GM19043 (cell line): Measurements from ENCODE around the gene AKIP1.
A peak's percentile ranks its signal among the peaks of the same experiment; 100 is the strongest.

Experiments used
- ATAC-seq: cut with Tn5 transposase; IDR thresholded peaks from one replicate; pipeline ENCODE4 v1.9.1; 2021; ENCODE audit warnings: low read depth; ENCODE audit not compliant: unreplicated experiment

AKIP1 gene

DNA sequence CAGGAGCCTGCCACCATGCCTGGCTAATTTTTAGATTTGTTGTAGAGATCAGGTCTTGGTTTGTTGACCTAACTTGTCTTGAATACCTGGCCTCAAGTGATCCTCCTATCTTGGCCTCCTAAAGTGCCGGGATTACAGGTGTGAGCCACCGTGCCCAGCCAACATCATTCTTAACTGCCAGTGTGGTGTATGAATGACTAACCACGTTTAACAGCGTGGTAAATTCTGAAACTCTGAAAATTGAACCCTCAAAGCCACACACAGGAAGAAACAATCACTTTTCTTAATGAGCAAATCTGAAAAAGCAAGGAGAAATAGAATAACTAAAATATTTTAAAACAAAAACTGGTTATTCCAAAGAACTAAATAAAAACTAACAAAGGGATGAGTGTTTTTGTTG, 45.9 kb downstream of the AKIP1 start:
- no peak for ATAC-seq

DNA sequence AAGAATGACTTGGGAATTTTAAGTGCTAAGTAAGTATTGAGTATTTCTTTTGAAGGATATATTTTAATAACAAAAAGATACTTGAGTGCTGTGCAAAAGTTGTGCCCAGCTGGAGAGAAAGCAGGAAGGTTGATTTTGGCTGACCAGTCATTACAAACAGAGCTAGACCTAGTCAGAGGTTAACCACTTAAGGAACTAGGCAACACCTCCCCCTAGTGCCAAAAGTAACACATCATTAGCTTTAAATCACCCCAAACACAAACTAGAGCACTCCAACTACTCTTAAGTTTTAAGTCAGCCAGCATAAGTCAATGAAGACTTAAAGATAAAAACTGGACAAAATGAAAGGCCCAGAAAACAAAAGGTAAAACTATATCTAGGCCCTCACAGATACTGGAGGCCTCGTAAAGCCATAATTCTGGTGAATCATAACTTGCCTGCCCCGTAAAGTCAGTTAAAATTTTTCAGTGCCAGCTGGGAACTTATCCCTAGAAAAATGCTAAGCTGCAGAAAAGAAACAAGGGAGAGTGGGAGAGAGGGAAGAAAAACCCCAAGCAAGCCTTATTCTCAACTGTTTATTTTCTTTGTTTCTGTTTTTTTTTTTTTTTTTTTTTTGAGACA, 48.7 kb downstream of the AKIP1 start:
- ATAC-seq = peak; percentile 35

DNA sequence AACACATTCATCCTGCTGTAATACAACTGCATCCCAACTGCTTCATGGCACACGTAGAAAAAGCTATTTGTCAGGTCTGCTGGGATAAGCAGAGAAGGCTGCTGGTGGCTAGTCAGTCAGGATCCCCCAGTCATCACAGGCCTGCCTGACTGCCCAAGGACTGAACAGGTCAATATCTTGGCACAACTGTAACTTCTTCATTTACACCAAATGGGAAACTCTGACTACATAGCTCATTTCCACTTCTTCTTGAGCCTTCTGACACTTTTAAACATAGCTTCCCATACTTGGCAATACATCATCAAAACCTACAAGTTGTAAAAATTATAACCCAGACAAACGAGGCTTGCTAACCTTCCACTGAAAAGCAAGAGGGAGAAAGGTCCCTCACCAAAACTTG, 50.4 kb downstream of the AKIP1 start:
- ATAC-seq = no peak

DNA sequence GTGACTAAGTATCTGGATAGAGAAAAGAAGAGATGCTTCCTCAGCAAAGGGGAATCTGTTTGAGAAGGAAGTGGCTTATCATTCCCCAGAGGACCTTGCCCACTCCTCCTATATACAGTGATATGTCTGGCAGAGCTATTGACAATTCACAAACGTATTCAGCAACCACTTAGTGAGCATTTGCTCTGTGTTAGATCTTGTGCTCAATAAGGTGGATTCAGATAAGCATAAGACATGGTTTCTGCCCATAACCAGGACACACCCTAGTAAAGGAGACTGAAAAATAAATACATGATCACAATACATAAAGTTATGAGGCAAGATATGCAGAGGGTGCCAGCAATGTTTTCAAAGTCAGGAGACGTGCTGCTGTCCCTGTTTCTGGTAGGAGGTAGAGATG, 51.9 kb downstream of the AKIP1 start:
- ATAC-seq = no peak

DNA sequence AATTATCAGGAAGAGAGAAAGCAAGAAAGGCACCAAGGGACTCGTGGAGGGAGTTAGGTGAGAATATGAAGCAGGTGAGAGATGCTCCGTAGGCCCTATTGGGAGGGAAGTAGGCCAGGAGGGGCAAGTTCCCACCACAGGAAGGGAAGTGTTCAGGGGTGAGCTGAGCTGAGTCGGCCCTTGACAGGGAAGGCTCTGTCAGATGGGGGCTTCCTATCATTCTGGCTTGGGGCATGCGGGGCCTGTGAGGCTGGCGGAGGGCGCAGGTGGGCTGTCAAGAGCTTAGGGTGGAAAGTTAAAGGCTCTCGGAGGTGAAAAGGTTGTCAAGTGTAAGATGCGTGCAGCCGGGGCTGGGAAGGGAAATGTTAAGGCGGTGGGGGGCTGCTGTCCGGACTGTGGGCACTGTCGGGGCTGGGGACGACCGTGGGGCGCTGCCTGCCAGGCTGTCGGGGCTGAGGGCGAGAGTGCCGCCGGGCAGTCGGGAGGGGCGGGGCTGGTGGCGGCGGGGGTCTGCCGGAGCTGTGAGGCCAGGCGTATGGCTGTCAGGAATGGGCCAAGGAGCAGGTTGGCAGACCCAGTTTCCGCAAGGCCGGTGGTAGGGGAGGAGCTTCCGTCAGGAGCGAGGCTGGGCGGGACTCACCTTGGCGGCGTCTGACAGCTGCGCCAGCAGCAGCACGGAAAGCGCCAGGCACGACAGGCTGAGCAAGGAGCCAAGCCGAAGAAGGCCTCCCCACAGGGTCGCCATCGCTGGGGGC, 52.8 kb downstream of the AKIP1 start:
- ATAC-seq = peak; percentile 59

DNA sequence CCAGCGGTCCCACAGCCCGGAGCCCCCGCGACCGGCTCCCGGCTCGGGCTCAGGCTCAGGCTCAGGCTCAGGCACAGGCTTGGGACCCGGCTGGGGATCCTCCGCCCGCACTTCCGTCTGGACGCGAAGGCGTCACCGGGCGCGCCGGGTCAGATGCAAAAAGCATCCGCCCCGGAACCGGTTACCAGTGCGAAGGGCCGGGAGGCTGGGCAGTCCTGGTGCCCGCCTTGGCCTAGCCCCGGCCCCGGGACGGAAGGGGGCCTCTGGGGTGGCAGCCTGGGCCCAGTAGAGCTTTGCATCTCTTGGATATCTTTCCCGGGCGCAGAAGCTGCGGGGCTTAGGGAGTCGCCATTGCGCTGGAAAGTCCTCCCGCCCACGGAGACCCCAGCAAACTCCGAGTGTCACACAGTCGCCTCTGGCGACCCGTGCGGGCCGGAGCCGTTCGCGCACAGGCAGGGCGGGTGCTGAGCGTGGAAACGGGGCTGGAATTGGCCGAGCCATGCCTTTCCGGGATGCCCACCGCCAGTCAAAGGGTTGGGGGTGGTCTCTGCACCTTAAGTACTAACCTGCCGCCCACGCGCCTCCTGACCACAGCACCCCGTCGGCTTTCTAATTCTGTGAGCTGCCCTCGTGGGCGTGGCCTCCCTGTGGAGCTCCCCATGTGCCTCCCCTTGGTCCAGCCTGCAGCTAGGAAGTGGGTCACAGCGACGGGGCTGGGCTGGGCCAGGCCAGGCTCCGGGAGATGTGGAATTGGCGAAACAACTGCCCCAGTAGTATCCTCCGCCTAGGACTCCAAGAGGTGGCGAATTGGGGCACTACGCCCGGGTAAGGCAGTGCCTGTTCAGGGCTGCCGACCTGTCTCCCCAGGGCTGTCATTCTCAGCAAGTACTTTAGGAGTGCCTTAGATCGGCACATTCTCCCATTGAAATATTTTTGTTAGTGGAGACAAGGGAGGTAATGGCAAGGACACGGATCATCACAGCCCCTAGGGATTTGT, 53.6 kb downstream of the AKIP1 start, which contains the start of gene TMEM9B:
TSS of gene TMEM9B (minus strand) at position 119 of the 997 bp plus-strand sequence. CDS start 129 bp downstream, outside the sequence.
- ATAC-seq = peak; percentile 76

DNA sequence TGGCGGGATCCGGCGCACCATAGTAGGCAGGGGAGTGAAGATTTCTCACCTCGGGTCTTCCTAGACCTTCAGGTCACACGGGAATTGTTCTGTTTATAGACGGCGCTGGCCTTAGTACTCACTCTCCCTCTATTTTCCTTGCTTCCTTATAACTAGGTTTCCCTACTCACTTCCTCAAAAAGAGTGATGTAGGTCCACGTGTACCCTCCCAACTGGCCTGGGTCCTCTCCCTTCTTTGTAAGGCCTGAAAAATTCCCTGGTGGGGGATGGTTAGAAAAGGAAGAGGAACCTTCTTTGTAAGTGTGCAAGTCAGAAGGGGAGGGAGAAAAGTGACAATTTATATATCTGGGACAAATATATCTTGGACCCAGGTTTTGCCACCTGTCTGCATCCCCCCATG, 56.2 kb downstream of the AKIP1 start:
- ATAC-seq = no peak
